NT2/D1 (cell line): ENCODE results near the gene ARHGEF38.

Experiments
- DNase-seq: peaks from one replicate; pipeline ENCODE4 v3.0.0-alpha.2; 2011; ENCODE audit warnings: low read depth, low spot score
- H3K27me3 ChIP-seq: 2 replicates; pipeline ENCODE4 v1.6.0; 2011; ENCODE audit warnings: mild to moderate bottlenecking; ENCODE audit not compliant: insufficient read length, insufficient read depth
- H3K36me3 ChIP-seq: 2 replicates; pipeline ENCODE4 v1.6.1; 2011; ENCODE audit warnings: mild to moderate bottlenecking, low read length, mixed read lengths; ENCODE audit not compliant: insufficient read depth, insufficient read length
- H3K4me1 ChIP-seq: 2 replicates; pipeline ENCODE4 v1.5.1; 2011; ENCODE audit not compliant: insufficient read depth, insufficient read length
- H3K4me3 ChIP-seq: 2 replicates; pipeline ENCODE4 v1.5.1; 2011; ENCODE audit warnings: low read depth; ENCODE audit not compliant: insufficient read length
- H3K9ac ChIP-seq: 2 replicates; pipeline ENCODE4 v1.6.0; 2011; ENCODE audit warnings: low read depth; ENCODE audit not compliant: insufficient read length
- H3K9me3 ChIP-seq: 2 replicates; pipeline ENCODE4 v1.5.1; 2011; ENCODE audit warnings: mild to moderate bottlenecking, low read length; ENCODE audit not compliant: insufficient read depth
- SUZ12 ChIP-seq: IDR thresholded peaks from 2 replicates; pipeline ENCODE4 v1.6.1; 2011; ENCODE audit not compliant: insufficient read length, insufficient read depth; ENCODE audit errors: extremely low read depth
- YY1 ChIP-seq: IDR thresholded peaks from 2 replicates; pipeline ENCODE4 v1.6.1; 2011; ENCODE audit not compliant: insufficient read length, insufficient read depth
- ZNF274 ChIP-seq: IDR thresholded peaks from 2 replicates; pipeline ENCODE4 v1.6.1; 2011; ENCODE audit warnings: mild to moderate bottlenecking, low read depth, low read length

ARHGEF38 gene

DNA sequence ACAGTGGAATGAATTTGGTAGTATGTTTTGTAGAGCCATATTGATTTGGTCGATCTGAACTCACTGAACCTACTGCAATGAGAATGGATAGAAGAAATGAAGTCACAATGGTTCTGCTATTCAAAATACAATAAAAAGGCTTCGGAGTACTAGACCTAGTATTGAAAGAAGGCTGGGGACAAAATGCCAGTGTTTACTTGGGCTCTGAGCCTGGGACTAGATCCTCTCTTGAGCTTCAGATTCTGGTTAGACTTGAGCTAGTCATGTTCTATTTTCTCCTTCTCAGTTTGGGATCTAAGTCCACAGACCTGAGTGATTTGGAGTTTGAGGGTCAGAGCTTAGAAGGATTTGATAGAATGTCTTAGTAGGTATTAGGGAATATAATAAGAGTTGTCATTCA lies 146.2 kb downstream of the ARHGEF38 start:
- no peak overlapping the region for H3K9ac ChIP-seq
- no peaks in the 10 kb centered on the region for H3K9me3 ChIP-seq
- TF ChIP-seq SUZ12 (no peak), YY1 (no peak), ZNF274 (no peak)
- H3K4me3 ChIP-seq, result no peak overlapping the region
- H3K27me3 ChIP-seq, result no peaks in the 10 kb centered on the region
- no peaks in the 10 kb centered on the region for H3K4me1 ChIP-seq
- DNase-seq, result no peak
- peaks cover 15% of the 10 kb centered on the region for H3K36me3 ChIP-seq

DNA sequence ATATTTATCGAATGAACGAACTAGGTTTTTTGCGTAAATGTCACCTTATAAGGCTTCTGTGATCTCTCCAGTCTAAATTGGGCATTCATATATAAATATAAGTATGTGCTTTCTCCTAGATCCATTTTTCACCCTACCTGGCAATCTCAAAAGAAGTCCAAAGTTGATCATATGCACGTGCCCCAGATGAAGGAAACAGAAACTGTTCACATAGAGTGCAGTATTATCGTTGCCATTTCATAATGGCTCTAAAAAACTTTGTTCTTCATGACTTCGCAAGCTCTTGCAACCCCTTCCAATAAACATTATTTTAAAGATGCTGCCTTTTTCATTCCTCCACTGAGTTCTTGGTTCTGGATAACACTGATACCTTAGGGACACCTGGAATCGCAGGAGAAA lies 155.4 kb downstream of the ARHGEF38 start:
- H3K36me3 ChIP-seq, result peaks cover 8% of the 10 kb centered on the region
- no peaks in the 10 kb centered on the region for H3K4me1 ChIP-seq
- no peak for DNase-seq
- no peaks in the 10 kb centered on the region for H3K27me3 ChIP-seq
- no peaks in the 10 kb centered on the region for H3K9me3 ChIP-seq
- peak overlapping the region; percentile 91 for H3K9ac ChIP-seq
- TF ChIP-seq ZNF274 (no peak), SUZ12 (no peak), YY1 (no peak)
- H3K4me3 ChIP-seq, result peak overlapping the region; percentile 80

DNA sequence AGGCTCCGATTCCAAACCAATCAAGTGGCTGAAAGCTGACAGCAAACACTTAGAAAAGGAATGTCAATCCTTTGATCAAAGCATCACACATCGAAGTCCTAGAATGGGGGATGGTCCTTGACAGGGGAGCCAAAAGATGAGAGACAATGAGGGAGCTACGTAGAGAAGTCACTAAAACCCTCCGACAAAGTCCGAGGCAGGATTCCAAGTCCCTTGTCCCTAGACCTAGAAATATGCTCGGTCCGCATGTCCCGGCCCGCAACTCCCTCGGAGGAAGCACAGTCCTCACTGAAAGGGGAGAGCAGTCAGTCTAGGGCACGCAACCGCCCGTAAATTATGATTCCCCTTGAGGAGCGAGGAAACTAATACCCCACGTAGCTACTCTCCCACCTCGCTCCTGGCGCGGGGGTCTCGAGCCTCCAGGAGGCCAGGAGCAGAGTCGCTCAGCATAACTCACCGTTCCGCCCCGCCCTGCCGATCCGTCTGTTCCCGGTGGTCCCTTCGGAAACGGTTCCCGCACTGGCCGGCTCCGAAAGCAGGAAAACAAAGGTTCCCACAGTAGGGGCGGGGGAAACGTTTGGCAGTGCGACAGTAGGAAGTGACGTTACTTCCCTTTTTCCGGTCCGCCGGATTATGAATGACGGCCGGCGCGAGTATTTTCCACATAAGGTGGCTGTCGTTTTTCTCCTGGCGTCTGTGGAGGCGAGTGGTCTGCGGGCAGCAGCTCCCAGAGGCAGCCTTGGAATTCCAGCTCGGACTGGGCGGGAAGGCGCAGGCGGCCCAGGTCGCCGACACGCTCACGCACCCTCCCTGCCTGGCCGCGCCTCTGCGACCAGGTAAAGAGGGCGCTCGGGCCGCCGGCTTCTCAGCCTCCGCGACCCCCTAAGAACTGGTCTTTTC lies 156.0 kb downstream of the ARHGEF38 start, which contains the start of the genes GSTCD and INTS12:
TSS of gene GSTCD (plus strand) at position 604 of the 900 bp plus-strand sequence. CDS start 8,830 bp downstream, outside the sequence.
TSS of gene INTS12 (minus strand) at position 509 of the 900 bp plus-strand sequence. CDS start 8,684 bp downstream, outside the sequence.
- Histone ChIP-seq H3K9me3 (no peaks in the 10 kb centered on the region), H3K4me3 (peak within 1 kb of the TSS; percentile 80), H3K9ac (peak within 1 kb of the TSS; percentile 91), H3K36me3 (peaks cover 5% of the 10 kb centered on the region), H3K27me3 (no peaks in the 10 kb centered on the region), H3K4me1 (no peaks in the 10 kb centered on the region)
- peak; percentile 26 for TF ChIP-seq YY1
- no peak for TF ChIP-seq ZNF274
- peak; percentile 77 for DNase-seq

DNA sequence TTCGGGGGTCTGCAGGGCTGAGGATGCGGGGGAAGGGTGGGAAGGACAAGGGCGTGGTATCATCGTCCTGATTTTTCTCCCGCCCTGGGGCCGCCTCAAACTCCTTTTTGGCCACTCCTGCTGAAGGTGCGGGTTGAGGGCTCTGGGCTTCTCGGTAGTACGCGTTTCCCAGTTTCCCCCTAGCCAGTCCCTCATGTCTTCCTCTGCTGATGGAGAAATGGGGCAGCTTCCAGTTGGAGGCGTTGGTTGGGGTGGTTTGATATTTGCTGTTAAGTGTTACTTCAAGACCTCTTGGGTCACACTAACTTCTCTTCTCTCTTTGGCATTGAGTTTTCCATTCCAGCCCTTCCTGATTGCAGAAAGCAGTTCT lies 156.6 kb downstream of the ARHGEF38 start:
- Histone ChIP-seq H3K27me3 (no peaks in the 10 kb centered on the region), H3K4me3 (peak overlapping the region; percentile 80), H3K9ac (peak overlapping the region; percentile 91), H3K36me3 (peaks cover 4% of the 10 kb centered on the region), H3K9me3 (no peaks in the 10 kb centered on the region), H3K4me1 (no peaks in the 10 kb centered on the region)
- DNase-seq, result peak; percentile 2
- TF ChIP-seq ZNF274 (no peak), YY1 (no peak), SUZ12 (no peak)

DNA sequence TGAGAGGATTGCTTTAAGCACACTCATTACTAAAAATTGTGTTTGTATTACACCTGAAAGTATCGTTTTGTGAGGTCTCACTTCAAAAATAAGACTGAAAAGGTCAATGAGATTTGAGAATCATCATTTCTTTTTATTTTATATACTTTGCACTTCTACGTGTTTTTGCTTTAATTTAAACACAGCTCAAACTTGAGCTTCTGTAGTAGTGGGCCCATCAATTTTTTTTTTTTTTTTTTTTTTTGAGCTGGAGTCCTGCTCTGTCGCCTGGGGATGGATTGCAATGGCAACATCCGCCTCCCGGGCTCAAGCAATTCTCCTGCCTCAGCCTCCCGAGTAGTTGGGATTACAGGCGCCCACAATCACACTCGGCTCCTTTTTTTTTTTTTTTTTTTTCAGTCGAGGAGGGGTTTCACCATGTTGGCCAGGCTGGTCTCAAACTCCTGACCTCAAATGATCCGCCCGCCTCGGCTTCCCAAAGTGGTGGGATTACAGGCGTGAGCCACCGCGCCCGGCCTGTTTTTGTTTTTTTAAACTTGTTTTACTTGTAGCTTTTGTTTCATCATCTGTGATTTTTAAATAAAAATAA lies 157.7 kb downstream of the ARHGEF38 start:
- Histone ChIP-seq H3K4me3 (peak overlapping the region; percentile 5), H3K9me3 (no peaks in the 10 kb centered on the region), H3K36me3 (peaks cover under 1% of the 10 kb centered on the region), H3K4me1 (no peaks in the 10 kb centered on the region), H3K9ac (no peak overlapping the region), H3K27me3 (no peaks in the 10 kb centered on the region)
- no peak for DNase-seq
- TF ChIP-seq SUZ12, result no peak
- TF ChIP-seq ZNF274, result no peak
- no peak for TF ChIP-seq YY1

DNA sequence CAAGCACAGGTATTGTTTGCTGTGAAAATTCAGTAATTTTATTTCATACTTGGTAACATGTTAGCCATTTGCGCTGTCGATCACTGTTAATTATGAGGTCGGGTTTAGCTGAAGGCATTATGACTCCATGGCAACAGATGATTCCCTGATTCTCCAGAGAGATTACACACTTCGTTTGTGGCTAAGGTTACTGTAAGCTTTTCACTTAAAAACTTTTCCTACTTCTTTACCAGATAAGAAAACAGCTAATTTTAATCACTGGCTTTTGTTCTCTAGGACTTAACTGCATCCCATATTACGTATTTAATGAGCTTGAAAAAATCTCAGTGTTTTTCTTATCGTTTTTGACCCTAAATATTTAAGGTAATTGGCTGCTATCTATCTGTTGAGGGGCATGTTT lies 158.3 kb downstream of the ARHGEF38 start:
- Histone ChIP-seq H3K4me1 (no peaks in the 10 kb centered on the region), H3K27me3 (no peaks in the 10 kb centered on the region), H3K36me3 (no peaks in the 10 kb centered on the region), H3K9ac (no peak overlapping the region), H3K9me3 (no peaks in the 10 kb centered on the region), H3K4me3 (no peak overlapping the region)
- no peak for DNase-seq
- no peak for TF ChIP-seq ZNF274
- no peak for TF ChIP-seq YY1
- no peak for TF ChIP-seq SUZ12

DNA sequence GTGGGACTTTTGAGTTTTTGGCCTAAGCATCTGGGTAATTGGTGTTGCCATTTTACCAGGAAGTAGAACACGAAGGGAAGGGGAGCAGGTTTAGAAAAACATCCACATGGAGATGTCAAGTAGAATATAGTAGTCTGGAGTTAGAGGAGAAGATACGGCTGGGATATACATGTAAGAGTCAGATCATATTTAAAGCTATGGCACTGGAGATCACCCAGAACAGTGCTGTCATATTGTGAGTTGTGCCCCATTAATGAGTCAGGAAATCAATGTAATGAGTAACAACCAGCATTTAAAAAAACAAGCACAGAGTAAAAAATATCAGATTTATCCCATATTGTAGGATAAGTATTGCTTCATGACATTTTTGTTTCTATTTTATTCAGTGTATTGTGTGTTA lies 160.3 kb downstream of the ARHGEF38 start:
- DNase-seq, result no peak
- Histone ChIP-seq H3K9ac (no peak overlapping the region), H3K36me3 (peaks cover 2% of the 10 kb centered on the region), H3K4me1 (no peaks in the 10 kb centered on the region), H3K4me3 (no peak overlapping the region), H3K9me3 (no peaks in the 10 kb centered on the region; the same call in 1 of the 2 replicates), H3K27me3 (no peaks in the 10 kb centered on the region)
- no peak for TF ChIP-seq ZNF274
- TF ChIP-seq YY1, result no peak
- no peak for TF ChIP-seq SUZ12
